HuH-7.5 (cell line): ENCODE results near the gene MAD1L1.
"Not testable (repeated sequence)": the region's sequence is repeated elsewhere in the genome, so short reads cannot be mapped to it uniquely, and the experiment has no call there.

Experiments
- DNase-seq: peaks from one replicate; pipeline ENCODE4 v3.0.0; 2011; ENCODE audit warnings: low spot score

The MAD1L1 gene

DNA sequence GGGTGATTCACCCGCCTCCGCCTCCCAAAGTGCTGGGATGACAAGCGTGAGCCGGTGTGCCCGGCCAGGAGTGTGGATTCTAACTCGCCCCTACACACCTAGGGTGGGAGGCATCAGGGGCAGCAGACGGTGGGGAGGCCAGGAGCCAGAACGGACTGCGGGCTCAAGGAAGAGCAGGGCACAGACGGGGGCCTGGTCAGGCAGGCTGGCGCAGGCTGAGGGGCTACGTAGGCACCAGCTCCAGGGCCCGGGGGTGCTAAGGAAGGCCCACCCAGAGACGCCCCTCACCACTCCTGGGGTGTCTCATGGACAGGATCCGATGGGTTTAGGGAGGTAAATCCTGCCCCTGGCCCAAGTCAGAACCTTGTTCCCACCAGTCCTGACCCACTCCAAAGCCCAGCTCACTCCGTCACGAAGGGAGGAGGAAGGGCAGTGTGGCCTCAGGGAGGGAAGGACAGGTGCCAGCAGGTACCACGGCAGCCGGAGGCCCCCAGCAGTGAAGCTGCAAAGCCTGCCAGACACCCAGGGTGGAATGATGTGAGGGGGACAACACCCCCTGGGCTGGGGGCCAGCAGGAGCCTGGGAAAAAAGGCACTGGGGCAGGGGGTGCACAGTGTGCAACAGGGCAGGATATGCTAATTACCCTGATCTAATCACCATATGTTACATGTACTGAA, 251.4 kb downstream of the MAD1L1 start:
- DNase-seq: no peak

DNA sequence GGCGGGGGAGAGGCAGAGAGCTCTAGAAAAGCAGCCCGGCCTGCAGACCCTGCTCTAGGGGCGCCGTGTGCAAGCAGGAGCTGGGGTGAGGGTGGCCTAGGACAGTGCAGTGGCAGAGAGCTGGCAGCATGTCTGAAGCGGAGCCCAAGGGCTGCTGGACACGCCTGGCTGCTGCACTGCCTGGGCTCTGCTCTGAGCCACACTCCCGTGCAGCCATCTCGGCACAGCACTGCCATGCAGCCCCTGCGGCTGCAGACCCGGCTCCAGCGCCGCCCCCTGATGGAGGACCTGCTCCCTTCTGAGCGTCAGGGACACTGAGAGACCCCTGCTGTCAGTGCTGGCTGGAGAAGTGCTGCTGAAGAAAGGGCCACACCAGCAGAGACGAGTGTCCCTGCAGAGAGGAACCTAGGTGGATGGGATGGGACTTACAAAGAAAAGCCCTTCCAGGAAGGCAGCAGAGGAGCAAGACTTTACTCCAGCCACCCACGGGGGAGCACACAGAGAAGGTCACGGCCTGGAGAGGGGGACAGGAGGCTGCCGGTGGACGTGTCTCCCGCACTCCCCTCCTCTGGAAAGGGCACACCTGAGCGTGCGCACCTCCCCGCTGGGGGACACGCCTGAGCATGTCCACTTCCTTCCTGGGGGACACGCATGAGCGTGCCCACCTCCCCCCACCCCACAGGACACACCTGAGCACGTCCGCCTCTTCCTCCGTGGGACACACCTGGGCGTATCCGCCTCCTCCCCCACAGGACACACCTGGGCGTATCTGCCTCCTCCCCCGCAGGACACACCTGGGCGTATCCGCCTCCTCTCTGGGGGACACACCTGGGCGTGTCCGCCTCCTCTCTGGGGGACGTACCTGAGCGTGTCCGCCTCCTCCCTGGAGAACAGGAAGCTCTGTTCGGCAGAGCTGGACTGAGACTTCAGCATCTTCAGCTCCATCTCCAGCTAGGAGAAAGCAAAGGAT, 252.9 kb downstream of the MAD1L1 start:
- no peak for DNase-seq

DNA sequence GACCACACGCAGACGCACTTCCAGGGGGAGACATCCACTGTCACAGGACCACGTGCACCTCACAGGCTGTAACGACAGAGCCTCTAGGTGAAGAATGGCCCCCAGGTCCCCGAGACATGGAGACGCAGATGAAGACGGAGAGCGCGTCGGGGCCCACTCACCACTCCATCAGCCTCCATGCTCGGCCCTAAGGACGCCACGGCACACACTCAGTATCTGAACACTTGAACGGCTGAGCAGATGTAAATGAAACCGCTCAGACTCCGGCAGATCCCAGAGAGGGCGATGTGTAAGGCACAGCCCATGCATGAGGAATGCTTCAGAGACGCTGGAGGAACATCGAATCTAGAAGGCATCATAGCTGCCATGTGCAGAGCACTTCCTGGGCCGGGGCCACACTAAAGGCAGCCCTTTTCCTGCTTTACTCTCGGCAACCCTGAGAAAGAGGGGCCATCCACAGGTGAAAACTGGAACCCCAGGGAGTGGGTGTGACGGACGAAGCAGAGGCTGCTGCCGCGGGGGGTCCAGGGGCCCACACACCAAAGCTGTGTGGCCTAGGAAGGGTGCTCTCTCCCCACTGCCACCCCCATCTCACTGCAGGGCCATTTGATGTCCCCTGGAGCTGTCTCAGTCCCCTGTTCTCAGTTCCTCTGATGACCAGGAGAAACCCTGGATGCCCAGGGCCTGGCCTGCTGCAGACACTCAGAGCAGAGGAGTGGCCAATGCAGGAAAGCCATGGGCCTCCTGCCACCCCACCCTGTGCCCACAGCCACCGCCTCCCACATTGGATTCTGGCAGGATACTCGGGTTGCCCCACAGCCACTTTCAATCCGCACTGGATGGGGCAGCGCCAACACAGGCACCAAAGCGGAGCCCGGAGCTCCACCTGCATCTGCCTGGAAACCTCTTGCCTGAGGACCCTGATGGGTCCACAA, 253.8 kb downstream of the MAD1L1 start:
- DNase-seq: no peak

DNA sequence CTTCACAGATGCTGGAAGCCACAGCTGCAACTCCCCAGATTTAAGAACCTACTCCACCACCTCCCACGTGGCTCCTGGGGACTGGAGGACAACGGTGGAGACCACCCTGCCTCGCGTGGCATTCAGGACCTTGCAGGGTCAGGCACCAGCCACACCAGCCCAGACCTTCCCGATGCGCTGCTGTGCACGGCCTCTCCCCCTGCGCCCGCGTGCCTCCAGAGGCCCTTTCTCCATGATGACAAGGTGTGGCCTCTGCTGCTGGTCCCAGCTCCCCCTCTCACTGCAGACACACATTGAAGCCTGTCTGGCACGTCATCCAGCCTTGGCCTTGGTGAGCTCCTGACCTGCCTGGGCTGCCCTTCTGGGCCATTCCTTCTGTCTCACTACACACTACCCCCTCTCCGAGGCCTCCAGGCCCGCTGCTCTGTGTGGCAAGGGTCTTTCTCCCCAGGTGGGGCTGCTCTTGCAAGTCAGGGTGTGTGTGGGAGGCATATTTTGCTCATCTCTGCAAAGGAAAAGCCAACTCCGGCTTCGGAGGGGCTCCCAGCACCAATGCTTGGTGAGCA, 254.8 kb downstream of the MAD1L1 start:
- no peak for DNase-seq

DNA sequence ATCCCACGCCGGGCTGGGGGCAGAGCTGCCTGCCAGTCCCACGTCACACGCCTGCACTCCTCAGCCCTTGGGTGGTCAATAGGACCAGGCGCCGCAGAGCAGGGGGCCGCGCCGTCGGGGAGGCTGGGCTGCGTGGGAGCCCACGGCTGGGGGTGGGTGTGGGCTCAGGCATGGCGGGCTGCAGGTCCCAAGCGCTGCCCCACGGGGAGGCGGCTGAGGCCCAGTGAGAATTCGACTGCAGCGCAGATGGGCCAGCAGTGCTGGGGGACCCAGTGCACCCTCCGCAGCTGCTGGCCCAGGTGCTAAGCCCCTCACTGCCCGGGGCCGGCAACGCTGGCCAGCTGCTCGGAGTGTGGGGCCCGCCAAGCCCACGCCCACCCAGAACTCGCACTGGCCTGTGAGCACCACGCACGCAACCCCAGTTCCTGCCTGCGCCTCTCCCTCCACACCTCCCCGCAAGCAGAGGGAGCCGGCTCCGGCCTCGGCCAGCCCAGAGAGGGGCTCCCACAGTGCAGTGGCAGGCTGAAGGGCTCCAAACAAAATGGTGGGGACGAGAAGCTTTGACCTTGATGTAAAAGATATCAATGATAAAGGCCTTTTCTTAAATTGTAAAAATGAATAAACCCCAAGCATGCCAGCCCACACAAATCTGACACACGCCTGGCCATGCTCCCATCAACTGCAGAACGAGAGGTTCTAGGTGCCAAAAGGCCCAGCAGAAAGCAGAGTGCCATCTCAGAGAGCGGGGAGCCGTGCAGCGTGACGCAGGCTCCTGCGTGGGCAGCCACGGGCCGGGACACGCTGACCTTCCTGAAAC, 255.5 kb downstream of the MAD1L1 start:
- DNase-seq: no peak

DNA sequence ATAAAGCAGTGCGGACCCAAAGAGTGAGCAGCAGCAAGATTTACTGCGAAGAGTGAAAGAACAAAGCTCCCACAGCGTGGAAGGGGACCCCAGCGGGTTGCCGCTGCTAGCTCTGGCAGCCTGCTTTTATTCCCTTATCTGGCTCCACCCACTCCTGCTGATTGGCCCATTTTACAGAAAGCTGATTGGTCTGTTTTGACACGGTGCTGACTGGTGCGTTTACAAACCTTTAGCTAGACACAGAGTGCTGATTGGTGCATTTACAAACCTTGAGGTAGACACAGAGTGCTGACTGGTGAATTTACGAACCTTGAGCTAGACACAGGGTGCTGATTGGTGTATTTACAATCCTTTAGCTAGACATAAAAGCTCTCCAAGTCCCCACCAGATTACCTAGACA, 256.2 kb downstream of the MAD1L1 start:
- DNase-seq: not testable (repeated sequence)

DNA sequence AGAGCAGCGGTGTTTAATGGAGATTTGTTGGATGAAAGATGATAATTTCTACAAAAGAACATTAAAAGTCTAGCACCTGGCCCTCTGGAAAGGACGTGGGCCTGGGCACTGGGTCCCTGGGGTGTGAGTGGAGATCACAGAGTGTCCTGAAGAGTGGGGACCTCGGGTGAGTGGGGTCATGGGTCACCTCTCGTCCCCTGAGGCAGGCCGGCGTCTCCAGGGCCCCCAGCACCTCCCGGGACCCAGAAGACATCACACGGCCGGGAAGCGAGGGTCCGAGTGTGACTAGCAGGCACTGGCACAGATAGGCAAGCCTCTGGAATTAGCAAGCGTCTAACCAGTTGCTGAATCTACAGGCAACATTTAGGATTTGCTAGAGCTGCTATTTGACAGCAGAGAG, 257.2 kb downstream of the MAD1L1 start:
- DNase-seq: no peak

DNA sequence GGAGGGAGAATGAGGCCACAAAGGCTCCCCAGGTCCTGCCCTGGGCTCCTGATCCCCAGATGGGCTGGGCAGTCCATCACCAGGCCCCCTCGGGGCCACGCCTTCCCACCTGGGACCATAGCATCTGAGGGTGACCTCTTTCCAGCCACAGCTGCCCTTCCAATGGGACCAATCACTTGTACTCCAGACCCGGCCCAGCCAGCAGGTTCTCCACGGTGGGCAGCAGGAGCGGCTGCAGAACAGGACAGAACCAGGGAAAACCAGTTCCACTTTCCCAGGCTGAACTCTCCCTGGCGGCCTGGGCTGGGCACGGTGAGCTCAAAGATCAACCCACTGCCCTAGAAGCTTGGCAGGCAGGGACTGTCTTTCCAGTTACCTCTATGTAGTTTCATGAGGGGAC, 257.6 kb downstream of the MAD1L1 start:
- DNase-seq: no peak

DNA sequence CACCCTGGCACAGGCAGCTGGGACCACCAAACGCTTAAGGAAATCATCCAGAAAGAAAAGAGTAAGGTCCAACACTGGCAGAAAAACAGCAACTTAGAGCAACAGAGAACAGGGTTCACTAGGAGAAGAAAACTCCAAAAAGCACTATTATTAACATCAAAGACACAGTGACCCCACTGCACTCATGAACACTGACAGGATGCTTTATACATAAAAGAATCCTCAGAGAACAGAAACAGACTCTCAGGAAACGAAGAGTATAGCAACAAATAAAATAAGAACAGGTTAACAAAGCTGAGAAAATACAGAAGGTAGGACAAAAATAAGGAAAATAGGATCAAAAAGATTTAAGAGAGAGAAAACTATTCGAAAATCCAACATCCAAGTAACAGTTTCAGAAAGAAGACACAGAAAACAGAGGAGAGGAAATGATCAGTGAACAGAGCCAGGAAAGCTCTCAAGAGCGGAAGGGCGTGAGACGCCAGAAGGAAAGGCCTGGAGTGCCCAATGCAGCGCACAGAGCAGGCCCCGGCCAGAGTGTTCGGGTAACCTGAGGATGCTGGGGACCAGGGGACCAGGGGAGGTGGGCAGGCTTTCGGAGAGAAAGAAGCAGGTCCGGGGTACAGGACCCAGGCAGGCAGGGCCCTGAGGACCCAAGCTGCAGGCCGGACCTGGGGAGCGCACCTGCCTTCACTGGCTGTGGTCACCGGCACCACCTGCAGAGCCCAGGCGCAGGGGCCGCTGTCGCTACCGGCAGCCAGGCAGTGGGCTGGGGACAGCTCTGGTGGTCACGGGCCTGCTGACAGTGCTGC, 258.2 kb downstream of the MAD1L1 start:
- no peak for DNase-seq

DNA sequence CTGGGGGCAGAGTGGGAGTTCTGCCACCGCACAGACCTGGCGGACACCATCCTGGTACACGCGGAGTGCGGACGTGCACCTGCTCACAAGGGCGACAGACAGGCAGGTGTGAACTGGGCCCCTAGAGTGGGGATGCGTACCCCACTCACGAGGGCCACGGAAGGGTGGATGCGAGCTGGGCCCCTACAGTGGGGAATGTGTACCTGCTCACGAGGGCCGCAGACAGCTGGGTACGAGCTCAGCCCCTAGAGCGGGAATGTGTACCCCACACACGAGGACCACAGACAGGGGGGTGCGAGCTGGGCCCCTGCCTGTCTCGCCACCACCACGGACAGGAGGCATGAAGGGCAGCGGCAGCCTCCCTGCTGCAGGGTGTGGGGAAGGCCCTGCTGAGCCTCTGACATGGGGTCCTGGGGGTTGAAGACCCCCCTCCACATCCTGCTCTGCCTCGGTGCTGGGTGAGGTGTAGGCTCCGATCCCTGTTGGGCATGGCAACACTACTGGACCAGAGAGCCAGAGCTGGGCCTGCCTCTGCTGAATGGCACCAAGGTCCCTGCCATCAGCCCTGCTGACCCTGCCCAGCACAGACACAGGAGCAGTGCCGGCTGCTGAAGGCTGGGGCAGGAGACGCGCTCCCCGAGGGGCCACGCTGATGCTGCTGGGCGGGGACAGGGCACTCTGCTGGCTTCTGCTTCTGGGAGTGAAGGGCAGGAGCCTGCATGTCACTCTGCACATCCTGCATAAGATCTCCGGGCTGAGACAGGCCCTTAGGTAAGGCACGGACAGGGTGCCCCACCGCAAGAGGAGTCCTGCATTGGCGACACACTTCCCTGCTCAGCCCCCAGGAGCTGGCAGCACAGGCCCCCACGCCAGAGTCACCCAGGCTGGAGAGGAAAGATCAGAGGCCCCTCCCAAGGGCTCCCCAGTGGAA, 259.2 kb downstream of the MAD1L1 start:
- DNase-seq: no peak

DNA sequence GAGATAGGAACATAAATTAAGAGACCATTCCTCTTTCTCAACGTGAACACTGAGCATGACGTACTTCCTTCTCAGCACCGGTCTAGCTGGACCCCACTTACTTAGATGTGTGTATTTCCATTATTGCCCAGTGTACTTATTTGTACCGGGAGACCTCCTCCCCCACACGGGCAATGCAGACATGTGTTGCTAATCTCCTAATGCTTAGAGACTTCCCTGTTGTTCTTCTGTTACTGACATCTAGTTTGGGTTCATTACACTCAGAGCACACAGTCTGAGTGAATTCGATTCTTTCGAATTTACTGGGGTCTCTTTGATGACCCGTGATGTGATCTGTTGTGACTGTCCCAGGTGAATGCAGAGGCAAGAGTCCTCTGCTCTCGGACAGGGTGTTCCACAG, 260.0 kb downstream of the MAD1L1 start:
- no peak for DNase-seq

DNA sequence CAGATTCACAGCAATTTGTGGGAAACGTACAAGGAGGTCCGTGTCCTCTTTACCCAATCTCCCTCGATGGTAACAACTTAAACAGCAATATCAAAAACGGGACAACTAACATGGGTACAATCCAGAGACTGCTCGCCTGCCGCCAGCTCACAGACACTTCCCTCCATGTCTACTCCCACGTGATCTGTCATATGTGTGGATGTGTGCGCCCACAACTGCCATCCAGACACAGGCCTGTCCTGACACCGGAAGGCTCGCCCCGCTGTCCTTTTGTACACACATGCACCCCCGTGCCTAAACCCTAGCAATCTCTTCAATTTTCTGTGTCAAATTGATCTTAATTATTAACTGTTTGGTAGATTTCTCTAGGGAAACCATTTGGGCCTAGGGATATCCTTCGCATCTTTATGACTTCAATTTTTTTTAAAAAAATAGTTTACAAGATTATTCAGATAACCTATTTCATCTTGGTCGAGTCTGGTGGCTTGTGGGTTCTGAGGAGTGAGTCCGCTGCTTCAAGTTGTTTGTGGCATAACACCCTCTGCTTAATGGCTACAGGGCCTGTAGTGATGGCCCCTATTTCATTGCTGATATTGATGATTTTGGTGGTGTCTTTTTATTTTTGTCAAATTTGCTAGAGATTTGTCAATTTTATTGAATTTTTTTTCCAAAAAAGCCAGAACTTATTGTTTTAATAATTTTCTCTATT, 260.6 kb downstream of the MAD1L1 start:
- DNase-seq: no peak

DNA sequence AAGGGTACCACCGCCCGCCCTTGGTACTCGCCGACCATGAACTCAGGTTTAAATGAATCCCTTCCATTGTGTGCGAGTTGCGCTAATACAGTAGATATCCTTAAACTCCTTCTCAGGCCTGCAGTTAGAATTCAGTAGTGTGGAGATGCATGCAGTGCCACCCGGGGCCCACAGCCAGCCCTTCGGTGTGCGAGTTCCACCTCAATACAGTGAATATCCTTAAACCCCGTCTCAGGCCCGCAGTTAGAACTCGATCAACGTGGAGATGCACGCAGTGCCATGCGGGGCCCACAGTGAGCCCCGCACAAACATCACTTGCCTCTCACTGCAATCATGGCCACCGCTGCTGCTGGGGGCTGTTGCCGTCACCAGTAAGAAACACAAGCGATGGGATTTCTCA, 261.9 kb downstream of the MAD1L1 start:
- no peak for DNase-seq

DNA sequence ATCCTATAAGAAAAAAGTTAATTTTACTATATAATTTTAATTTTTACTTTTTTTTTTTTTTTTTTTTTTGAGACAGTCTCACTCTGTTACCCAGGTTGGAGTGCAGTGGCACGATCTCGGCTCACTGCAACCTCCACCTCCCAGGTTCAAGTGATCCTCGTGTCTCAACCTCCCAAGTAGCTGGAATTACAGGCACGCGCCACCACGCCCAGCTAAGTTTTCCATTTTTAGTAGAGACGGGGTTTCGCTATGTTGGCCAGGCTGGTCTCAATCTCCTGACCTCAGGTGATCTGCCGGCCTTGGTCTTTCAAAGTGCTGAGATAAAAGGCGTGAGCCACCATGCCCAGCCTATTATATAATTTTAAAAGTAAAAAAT, 262.5 kb downstream of the MAD1L1 start:
- DNase-seq: not testable (repeated sequence)

DNA sequence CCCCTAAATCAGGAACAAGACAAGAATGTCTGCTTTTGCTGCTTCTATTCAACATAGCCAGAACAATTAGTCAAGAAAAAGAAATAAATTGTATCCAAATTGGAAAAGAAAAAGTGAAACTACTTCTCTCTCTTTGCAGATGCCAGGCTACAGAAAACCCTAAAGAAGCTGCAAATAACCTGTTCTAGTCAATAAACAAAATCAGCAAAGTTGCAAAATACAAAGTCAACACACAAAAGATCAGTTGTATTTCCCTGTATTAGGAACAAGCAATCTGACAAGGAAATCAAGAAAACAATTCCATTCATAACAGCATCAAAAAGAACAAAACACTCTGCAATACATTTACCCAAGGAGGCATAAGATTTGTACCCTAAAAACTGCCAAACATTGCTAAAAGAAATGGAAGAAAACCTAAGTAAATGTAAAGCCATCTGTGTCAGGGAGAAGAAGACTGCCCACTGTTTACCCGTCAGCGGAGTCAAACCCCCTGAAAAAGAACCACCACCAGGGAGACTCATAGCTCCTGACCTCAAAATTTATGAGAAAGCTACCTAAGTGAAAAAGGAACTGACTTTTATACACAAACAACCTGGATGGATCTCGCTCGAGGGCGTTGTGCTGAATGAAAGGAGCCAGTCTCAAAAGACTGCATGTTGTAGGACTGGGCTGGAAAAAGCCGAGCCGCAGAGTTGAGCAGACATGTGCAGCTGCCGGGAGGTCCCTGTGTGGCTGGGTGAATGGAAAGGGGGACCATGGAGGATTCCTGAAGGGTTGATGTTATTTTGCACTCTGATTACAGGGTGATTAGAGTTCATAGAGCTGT, 263.1 kb downstream of the MAD1L1 start:
- no peak for DNase-seq

DNA sequence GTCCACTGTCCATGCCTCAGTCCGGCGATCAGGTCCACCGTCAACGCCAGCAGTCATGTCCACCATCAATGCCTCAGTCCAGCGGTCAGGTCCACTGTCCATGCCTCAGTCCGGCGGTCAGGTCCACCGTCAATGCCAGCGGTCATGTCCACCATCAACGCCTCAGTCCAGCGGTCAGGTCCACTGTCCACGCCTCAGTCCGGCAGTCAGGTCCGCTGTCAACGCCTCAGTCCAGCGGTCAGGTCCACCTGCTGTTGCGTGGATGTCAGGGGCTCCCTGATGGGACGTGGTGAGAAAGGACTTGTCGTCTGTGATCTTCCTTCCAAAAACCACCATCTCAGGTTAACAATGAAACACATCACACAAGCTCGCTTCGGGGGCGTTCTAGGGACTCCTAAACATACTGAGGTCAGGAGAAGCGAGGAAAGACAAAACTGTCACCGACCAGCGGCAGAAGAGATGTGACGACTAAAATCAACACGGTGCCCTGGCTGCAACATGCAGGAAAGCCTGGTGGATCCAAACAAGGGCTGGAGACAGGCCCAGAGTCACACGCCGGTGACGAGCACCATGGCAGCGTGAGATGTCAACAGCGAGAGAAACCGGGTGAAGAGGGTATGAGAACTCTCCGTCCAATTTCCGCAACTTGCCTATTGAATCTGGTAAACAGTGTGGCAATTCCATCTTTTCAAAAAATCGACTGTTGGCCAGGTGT, 264.2 kb downstream of the MAD1L1 start:
- DNase-seq: no peak
